ENCODE data around the gene CALML5.

Gene CALML5

DNA sequence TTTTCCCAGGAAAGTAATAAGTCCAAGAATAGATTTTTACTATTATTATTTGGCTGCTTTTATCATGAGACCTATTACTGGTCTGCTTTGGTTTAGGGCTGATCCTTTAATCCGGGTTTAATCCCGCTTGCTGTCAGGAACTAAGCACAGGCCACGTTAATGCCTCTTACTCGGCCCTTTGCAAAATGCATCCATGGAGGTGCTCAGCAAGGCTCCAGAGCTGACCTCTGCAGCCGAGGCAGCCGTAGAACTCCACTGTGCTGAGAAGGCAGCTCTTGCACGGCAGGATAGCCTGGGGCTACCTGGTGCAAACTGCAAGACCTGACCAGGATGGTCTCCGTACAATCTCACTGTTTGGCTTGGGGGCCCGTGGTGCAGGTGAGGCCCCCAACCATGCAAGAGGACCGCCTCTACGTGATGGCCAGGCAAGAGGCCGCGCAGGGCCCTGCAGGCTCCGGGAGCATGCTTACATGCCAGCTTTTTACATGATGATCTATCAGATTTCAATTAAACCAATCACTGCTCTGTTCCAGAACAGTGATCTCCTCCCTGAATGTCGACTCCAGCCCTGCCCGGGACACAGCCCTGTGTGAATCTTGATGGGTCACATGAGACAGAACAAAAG lies 15.0 kb upstream of the CALML5 start:
- TF ChIP-seq, protein P1, sequence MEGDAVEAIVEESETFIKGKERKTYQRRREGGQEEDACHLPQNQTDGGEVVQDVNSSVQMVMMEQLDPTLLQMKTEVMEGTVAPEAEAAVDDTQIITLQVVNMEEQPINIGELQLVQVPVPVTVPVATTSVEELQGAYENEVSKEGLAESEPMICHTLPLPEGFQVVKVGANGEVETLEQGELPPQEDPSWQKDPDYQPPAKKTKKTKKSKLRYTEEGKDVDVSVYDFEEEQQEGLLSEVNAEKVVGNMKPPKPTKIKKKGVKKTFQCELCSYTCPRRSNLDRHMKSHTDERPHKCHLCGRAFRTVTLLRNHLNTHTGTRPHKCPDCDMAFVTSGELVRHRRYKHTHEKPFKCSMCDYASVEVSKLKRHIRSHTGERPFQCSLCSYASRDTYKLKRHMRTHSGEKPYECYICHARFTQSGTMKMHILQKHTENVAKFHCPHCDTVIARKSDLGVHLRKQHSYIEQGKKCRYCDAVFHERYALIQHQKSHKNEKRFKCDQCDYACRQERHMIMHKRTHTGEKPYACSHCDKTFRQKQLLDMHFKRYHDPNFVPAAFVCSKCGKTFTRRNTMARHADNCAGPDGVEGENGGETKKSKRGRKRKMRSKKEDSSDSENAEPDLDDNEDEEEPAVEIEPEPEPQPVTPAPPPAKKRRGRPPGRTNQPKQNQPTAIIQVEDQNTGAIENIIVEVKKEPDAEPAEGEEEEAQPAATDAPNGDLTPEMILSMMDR (IDR thresholded peaks at IDR 0.05; ENCODE audit: low read depth, low read length), result no peak
- no peak overlapping the region for H3K4me3 ChIP-seq (ENCODE audit: low read depth, low read length)

DNA sequence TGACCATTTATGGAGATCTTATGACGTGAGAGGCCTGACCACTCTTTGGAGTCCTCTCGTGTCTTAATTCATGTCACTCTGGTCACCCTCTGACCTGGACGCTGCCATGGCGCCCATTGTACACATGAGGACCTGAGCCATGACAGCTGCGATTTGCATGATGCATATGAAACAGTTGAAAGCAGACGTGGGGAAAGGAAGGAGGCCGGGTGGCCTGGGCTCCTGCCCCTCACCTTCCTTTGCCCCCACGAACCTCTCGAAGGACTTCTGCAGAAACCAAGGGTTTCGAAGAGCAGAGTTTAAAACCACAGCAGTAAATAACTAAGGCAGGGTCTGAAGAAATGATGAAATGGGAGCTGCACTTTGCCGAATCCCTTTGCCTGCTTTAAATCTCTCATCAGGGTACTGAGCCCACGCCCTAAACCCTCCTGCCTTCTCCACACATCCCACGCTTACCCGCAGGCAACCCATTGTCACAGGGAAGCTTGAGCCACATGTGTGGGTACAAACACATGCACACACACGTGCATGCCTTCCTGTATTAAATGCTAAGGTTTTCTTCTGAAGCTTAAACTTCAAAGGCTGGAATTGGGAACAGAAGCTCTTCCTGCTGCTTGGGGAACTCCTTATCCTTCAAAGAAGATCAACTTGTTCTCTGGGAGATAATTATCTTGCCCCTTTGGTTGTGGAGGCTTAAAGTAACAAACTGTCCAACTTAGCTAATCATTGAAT lies 13.7 kb upstream of the CALML5 start:
- TF ChIP-seq, protein P1 (IDR thresholded peaks at IDR 0.05; ENCODE audit: low read depth, low read length), result no peak
- no peak overlapping the region for H3K4me3 ChIP-seq (ENCODE audit: low read depth, low read length)

DNA sequence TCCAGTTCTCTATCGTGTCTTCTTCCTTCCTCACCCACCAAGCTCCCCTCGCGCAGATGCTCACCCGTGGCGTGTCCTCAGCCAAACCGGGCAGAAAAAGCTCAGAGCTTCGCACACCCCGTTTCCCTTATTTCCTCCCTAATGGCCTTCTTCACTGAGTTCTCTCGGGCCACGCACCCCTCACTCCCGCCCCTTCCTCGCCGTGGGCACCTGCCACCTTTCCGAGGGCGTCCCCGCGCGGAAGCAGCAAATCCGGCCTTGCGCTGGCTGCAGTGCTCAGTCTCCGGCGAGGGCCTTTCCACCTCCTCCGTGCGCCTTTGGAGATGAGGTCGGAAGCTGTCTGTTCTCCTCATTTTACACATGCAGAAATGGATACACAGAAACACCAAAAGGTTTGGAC lies 13.0 kb upstream of the CALML5 start:
- TF ChIP-seq, protein P1 (IDR thresholded peaks at IDR 0.05; ENCODE audit: low read depth, low read length), result no peak
- no peak overlapping the region for H3K4me3 ChIP-seq (ENCODE audit: low read depth, low read length)

DNA sequence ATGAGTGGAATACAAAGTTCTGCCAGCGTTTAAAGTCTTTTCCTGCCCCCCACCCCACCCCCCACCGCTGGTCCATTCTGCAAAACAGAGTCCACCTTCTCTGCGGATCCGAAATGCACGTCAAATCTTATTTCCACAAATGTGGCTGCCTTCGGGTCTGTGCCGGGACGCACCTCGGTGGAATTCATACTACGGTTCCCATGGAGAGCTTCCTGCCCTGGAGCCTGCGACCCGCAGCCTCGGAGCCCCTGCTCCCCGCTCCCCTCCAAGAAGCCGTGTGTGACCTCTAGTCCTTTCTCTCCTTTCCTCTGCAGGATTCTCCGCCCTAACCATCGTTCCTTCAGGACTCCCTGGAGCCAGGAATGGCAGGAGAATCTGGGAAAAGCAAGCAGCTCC lies 12.5 kb upstream of the CALML5 start:
- no peak overlapping the region for H3K4me3 ChIP-seq (ENCODE audit: low read depth, low read length)
- TF ChIP-seq, protein P1 (IDR thresholded peaks at IDR 0.05; ENCODE audit: low read depth, low read length), result no peak

DNA sequence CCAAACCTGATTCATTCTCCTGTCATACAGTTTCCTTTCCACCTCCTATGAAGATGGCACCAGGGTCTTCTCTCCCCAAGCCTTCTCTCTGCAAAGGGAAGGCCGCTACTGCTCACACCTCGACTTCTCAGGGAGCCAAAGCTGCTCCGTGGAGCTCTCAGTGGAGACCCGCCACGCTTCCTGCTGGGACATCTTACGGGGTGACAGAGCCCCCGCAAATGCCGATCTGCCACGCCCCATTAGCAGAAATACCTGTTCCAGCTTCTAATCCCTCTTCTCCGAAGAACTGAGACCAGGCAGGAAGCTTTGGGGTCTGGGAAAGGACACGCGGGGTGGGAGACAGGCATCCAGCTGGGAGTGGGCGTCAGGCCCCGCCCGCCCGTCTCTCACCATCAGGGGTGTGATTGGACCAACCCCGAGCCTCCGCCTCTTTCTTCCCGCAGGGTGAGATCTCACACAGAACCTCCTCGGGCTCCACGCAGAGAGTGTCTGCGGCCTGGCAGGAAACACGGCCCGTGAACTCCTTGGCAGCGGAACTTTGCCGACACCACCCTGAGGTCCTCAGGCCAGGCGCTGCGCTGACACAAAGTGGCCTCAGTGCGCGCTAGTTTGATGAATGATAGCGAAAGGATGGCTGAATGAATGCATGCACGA lies 12.0 kb upstream of the CALML5 start:
- TF ChIP-seq, protein P1 (IDR thresholded peaks at IDR 0.05; ENCODE audit: low read depth, low read length), result no peak
- H3K4me3 ChIP-seq (ENCODE audit: low read depth, low read length), result no peak overlapping the region

DNA sequence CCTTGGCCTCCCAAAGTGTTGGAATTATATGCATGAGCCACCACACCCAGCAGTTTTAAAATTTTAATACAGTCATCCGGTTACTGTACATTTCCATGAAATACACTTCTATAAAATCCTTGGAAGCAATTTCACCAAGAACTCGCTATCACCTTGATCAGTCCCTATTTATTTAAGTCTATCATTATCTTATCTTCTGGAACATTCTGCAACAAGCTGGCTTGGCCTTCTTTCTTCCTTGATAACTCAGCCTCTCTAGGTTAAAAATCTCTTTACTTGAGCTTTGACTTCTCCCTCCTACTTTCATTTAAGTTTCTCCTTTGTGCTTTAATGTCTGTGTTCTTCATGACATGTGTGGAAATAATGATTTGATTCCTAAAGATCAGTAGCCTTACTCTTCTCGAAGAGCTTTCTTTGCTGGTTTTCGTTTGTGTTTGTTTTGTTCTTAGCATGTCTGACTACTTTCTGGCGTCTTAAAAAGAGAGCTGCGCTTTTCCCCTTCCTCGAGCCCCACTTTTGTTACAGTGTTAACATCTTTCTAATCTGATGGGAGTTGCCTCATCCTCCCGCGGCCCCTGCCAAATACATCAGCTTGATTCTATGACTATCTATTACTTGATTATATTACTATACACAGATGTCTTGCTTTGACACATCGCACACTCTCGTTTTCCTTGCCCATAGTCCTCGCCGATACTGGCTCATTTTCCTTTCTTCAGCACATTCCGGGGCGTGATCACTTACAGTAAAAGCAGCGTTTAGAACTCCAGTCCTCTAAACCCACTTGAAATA lies 11.1 kb upstream of the CALML5 start:
- TF ChIP-seq, protein P1 (IDR thresholded peaks at IDR 0.05; ENCODE audit: low read depth, low read length), result no peak
- no peak overlapping the region for H3K4me3 ChIP-seq (ENCODE audit: low read depth, low read length)

Measured in WI38 (cell line).